Measurements from ENCODE around the gene SPIRE1.

- TF ChIP-seq, protein P1, sequence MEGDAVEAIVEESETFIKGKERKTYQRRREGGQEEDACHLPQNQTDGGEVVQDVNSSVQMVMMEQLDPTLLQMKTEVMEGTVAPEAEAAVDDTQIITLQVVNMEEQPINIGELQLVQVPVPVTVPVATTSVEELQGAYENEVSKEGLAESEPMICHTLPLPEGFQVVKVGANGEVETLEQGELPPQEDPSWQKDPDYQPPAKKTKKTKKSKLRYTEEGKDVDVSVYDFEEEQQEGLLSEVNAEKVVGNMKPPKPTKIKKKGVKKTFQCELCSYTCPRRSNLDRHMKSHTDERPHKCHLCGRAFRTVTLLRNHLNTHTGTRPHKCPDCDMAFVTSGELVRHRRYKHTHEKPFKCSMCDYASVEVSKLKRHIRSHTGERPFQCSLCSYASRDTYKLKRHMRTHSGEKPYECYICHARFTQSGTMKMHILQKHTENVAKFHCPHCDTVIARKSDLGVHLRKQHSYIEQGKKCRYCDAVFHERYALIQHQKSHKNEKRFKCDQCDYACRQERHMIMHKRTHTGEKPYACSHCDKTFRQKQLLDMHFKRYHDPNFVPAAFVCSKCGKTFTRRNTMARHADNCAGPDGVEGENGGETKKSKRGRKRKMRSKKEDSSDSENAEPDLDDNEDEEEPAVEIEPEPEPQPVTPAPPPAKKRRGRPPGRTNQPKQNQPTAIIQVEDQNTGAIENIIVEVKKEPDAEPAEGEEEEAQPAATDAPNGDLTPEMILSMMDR (IDR thresholded peaks at IDR 0.05), result no peak
- no peak for TF ChIP-seq POLR2AphosphoS5 (IDR thresholded peaks at IDR 0.05)
Observed at GRCh38 chr18:12518326-12518725, 139.6 kb downstream of the SPIRE1 start.
